NCI-H82 treated with DMSO at 0.1 percent for 48 hours (cell line): Measurements from ENCODE around the gene SPEM1.

Experiments
- DNase-seq: peaks from one replicate; lab custom pipeline; 2025; ENCODE audit not compliant: unreplicated experiment; lab: John Stamatoyannopoulos, UW

SPEM1 gene

DNA sequence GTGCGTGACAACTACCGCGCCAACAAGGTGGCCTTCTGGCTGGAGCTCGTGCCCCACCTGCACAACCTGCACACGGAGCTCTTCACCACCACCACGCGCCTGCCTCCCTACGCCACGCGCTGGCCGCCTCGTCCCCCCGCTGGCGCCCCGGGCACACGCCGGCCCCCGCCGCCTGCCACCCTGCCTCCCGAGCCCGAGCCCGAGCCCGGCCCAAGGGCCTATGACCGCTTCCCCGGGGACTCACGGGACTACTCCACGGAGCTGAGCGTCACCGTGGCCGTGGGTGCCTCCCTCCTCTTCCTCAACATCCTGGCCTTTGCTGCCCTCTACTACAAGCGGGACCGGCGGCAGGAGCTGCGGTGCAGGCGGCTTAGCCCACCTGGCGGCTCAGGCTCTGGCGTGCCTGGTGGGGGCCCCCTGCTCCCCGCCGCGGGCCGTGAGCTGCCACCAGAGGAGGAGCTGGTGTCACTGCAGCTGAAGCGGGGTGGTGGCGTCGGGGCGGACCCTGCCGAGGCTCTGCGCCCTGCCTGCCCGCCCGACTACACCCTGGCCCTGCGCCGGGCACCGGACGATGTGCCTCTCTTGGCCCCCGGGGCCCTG, 3.0 kb upstream of the SPEM1 start:
- DNase-seq, result no peak

DNA sequence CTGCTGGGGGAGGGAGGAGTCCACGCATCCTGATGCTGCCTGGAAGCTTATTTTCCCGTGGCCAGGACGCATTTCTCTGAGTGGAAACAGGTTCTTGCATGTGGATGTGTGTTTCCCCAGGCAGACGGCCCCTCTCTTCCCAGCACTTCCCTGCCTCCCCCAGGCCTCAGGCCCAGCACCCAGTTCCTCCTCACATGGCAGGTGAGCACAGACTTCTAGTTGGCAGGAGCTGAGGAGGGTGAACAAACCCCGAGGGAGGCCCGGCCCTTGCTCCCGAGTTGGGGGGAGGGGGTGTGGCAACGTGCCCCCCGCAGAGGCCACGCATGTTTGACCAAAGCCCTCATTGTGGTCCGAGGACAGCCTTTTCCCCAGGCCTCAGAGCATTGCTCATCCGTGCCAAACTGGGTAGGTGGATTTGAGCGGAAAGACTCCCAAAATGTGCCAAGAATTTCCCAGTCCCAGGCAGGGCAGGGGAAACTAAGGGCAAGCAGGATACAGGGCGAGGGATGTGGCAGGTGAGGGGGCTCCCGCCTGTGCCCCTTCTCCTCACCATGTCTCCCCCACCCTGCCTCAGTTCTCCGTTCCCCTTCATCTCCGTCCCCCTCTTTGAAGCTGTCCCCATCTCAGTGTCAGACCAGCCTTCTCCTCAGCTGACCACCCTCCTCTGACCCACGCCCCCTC, 1.5 kb upstream of the SPEM1 start:
- no peak for DNase-seq

DNA sequence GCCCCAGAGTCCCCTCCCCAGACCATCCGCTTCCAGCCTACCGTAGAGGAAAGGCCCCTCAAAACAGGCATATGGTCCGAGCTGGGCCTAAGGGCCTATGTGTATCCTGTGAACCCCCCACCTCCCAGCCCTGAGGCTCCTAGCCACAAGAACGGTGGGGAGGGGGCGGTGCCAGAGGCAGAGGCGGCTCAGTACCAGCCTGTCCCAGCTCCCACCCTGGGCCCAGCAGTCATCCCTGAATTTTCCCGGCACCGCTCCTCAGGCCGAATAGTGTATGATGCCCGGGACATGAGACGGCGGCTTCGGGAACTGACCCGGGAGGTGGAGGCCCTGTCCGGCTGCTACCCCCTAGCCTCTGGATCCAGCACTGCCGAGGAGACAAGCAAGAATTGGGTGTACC, 1.1 kb downstream of the SPEM1 start:
- no peak for DNase-seq

DNA sequence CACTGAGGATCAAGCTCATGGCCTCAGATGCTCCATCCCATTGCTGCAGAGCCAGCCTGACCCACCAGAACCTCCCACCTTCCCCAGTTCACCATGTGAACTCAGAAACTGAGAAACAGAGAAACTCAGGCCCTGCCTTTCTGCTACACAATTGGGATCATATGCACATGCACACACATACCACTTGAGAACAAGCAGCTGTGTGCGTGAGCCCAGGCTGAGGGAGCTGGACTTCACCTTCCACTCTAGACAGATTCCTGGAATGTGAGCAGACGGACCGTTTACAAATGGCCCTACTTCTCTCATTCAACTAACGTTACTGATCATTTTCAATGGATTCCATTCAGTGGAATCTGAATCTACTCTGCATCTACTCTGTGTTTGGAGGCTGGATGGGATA, 3.6 kb downstream of the SPEM1 start:
- no peak for DNase-seq

DNA sequence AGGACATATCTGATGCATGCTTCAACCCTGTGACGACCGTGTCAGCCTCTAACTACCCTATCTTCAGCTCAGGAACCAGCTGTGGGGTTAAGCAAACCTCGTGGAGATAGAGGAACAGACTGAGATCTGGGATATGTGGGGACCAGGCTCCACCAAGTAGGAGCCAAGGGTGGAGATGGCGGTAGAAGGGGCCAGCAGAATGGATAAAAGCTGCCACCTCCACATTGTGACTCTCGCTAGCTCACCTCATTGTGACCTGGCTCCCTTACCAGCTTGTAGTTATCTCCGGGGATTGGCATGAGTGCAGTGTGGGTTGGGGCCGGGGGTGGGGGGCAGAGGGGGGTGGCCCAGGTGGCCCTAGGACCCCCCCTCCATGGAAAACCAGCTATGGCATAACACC, 5.2 kb downstream of the SPEM1 start, which contains the start of gene SPEM2:
TSS of gene SPEM2 (plus strand) at position 301 of the 400 bp plus-strand sequence. CDS start at position 374, 73 bp downstream.
- DNase-seq, result no peak

DNA sequence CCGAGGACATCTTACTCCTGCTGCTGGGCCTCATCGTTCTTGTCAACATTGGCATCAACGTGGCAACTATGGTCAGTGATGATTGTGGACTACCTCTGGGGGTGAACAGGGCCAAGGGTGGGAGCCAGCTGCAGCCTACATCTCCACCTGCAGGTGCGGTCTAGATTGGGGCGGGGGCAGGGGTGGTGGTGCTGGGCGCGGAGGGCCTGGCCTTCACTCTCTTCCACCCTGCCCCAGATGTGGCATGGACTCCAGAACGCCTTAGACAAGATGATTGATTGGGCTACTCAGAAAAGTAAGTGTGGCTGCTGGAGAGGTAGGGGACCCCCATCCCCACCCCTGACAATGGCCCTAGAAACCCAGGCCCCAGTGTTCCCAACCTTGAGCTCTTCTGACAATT, 5.6 kb downstream of the SPEM1 start:
- no peak for DNase-seq

DNA sequence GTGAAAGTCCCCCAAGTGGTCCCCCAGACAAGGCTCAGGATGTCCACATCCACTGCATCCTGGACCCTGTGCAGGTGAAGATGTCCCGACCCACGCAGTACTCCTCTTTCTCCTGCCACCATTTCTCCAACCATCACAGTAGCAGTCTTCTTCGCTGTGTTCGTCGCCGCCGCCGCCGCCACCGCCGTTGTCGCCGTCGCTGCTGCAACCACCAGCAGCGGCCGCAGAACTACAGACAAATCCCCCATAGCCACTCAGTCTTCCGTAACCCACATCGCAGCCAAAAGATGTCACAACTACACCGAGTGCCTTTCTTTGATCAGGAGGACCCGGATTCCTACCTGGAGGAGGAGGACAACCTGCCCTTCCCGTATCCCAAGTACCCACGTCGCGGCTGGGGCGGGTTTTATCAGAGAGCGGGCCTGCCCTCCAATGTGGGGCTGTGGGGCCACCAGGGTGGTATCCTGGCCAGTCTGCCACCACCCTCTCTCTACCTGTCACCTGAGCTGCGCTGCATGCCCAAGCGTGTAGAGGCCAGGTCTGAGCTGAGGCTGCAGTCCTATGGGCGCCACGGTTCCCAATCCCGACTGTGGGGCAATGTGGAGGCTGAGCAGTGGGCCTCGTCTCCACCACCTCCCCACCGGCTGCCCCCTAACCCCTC, 6.2 kb downstream of the SPEM1 start:
- DNase-seq, result no peak

DNA sequence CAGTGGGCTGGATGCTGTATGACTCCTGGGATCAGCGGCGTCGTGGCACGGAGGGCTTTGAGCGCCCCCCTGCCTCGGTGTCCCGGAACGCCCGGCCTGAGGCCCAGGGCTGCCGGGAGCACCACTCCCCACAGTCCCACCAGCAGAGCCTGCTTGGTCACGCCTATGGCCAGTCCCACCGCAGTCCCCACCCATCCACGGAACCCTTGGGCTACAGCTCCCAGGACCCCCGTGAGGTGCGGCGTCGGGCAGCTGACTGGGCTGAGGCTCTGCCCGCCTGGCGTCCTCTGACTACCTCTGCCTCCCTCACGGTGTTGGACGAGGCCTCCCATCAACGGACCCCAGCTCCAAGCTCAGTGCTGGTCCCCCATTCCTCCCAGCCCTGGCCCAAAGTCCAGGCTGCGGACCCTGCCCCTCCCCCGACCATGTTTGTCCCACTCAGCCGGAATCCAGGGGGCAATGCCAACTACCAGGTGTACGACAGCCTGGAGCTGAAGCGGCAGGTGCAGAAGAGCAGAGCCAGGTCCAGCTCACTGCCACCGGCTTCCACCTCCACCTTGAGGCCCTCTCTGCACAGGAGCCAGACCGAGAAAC, 6.9 kb downstream of the SPEM1 start:
- DNase-seq, result no peak

DNA sequence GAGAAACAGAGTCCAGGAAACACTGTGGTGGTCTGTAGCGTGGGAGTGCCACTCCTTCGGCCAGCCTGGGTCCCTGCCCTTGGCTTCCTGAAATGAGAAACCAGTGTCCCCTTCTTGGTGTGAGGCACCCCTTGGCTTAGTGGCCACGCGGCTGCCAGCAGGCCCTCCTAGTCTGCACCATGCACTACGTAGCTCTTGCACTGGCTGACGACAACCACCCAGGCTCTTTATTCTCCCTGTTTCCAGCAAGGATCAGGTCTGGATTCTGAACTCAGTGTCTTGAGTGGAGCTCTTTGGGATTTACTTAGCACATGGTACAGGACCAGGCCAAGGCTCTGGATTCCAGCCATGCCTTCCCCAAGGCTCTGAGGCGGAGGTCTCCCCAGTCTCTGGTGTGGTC, 7.4 kb downstream of the SPEM1 start:
- DNase-seq, result no peak

DNA sequence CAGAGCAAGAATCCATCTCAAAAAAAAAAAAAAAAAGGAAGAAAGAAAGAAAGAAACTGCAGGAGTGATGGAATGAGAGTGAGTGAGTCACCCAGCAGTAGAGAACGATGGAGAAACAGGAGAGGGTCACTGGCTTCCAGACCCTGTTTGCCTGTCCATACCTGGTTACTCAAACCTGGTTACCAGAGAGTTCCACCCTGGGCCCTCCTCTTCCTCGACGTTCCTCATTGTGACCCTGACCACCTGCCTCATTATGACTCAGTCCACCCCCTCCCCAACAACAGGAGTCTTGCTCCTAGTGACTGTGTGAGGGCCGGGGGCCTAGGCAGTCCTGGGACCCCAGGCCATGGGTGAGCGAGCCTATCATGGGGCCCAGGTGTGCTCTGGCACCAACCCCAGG, 8.4 kb downstream of the SPEM1 start, which contains the start of gene SPEM3:
TSS of gene SPEM3 (plus strand) at position 301 of the 400 bp plus-strand sequence. CDS start at position 347, 46 bp downstream.
- no peak for DNase-seq

DNA sequence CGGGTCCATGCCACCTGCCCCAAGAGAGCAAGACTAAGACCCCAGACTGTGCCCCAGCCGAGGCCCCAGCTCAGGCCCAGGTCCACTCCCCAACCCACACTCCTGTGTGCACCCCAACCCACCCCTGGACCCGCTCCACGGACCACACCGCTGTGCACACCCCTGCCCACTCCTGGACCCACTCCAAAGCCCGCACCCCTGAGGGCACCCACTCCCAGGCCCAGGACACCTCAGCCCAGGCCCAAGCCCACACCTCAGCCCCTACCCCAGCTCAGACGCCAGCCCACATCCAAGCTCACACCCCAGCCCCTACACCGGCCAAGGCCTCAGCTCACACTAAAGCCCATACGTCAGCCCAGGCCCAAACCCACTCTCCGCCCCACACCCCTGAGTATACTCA, 9.6 kb downstream of the SPEM1 start:
- no peak for DNase-seq

DNA sequence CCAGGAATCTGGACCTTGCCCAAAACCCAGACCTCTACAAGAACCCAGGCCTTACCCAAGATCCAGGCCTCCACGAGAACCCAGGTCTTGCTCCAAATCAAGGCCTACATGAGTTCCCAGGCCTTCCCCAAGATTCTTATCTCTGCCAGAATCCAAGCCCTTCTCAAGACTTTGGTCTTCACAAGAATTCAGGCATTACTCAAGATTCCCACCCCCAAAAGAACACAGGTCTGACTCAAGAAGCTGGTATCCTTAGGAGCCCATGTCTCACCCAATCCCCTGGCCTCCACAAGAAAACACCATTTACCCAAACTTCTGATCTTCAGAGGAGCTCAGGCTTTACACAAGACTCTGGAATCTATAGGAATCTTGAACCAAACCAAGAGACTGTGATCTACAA, 11.1 kb downstream of the SPEM1 start:
- DNase-seq, result no peak

DNA sequence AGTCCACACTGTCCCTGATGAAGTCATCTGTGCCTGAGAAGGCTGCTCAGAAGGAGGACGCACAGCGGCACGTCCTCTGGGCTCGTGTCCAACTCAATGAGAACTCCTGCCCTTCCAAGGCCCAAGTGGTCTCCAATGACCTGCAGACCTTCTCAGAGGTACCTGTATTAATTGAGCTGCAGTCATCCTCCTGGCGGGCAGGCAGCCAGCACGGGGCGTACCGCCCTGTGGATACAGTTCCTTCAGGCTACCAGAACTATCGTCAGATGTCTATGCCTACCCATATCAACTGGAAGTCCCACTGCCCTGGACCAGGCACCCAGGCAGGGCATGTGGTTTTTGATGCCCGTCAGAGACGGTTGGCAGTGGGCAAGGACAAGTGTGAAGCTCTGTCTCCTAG, 12.2 kb downstream of the SPEM1 start:
- no peak for DNase-seq

DNA sequence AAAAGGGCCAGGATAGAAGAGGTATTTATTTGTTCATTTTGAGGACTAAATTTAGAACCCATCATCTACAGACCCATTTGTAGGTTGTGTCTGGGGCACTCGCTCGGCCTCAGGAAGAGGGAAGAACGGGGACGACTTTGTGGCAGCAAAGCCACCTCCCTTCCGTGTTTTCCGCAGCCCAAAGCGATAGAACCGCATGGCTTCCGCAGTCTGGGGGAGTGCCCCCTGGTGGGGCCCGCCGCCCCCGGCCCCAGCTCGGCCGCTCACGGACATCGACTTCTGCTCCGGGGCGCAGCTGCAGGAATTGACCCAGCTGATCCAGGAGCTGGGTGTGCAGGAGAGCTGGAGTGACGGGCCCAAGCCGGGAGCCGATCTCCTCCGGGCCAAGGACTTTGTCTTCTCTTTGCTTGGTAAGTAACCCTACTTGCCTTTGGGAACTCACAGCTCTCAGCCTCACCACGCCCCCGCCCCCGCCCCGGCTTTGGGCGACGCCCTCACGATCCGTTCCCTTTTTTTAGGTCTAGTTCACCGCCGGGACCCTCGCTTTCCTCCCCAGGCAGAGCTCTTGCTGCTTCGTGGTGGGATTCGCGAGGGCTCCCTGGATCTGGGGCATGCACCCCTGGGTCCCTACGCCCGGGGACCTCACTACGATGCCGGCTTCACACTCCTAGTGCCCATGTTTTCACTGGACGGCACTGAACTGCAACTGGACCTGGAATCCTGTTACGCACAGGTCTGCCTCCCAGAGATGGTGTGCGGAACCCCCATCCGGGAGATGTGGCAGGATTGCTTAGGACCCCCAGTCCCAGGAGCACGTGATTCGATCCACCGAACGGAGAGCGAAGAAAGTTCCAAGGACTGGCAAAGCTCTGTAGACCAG, 15.8 kb downstream of the SPEM1 start:
- DNase-seq, result no peak

DNA sequence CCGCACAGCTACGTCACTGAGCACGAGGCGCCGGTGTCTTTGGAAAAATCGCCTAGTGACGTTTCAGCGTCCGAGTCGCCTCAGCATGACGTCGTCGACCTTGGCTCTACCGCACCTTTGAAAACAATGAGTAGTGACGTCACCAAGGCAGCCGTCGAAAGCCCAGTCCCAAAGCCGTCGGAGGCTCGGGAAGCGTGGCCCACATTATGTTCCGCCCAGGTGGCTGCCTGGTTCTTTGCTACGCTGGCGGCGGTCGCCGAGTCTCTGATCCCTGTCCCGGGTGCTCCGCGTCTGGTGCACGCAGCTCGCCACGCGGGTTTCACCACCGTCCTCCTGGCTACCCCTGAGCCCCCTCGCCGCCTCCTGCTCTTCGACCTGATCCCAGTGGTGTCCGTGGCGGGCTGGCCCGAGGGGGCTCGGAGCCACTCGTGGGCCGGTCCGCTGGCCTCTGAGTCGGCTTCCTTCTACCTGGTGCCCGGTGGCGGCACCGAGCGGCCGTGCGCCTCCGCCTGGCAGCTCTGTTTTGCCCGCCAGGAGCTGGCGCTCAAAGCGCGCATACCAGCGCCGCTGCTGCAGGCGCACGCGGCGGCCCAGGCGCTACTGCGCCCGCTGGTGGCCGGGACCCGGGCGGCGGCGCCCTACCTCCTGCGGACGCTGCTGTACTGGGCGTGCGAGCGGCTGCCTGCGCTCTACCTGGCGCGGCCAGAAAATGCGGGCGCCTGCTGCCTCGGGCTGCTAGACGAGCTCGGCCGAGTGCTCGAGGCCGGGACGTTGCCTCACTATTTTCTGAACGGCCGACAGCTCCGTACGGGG, 16.6 kb downstream of the SPEM1 start:
- DNase-seq, result peak; percentile 47

DNA sequence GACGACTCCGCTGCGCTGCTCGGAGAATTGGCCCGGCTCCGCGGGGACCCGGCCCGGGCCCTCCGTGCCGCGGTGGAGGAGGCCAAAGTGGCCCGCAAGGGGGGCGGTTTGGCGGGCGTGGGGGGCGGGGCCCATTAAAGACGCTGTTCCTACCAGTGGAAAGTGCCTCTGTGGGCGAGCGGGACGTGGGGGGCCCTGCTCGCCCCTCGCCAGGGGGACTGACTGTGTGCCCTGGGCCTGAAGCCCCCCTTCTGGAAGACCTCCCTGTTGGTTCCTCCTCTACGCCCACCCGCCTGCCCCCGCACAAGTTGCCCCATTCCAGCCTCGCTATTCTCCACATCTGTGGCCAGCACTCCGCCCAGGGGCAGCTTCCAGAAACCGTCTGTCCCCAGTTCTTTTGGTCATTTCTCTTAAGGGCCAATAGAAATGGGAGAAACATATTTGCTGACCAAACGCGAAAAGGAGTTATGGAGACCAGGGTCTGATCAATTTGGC, 17.3 kb downstream of the SPEM1 start:
- DNase-seq, result no peak

DNA sequence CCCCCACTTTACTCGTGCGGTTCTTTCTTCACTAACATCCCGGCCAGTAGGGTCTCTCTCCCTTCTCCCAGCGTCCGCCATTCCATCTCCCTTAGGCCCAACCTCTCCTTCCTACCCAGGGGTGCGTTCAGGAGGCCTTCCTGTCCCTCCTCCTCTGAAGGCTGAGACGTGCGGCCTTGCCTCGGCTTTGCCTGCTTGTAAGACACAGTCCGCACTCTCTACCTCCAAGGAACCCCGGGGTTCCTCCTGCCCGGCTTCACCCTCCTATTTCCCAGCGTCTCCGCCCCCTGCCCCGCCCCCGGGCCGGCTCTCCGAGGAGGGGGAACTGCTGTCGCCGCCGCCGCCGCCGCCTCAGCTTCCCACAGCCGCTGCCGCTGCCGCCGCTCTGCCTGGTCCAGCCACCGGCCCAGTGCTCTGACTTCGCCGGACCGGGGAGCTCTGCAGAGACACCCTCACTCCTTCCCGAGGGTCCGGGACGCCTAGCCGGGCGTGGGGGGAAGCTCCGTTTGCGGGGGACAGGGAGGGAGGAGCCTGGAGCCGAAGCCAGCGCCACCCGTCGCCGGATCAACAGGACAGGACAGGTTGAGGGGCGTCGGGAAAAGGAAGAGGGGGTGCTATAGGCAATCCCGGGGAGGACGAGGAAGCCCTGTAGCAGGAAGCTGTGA, 18.0 kb downstream of the SPEM1 start:
- no peak for DNase-seq

DNA sequence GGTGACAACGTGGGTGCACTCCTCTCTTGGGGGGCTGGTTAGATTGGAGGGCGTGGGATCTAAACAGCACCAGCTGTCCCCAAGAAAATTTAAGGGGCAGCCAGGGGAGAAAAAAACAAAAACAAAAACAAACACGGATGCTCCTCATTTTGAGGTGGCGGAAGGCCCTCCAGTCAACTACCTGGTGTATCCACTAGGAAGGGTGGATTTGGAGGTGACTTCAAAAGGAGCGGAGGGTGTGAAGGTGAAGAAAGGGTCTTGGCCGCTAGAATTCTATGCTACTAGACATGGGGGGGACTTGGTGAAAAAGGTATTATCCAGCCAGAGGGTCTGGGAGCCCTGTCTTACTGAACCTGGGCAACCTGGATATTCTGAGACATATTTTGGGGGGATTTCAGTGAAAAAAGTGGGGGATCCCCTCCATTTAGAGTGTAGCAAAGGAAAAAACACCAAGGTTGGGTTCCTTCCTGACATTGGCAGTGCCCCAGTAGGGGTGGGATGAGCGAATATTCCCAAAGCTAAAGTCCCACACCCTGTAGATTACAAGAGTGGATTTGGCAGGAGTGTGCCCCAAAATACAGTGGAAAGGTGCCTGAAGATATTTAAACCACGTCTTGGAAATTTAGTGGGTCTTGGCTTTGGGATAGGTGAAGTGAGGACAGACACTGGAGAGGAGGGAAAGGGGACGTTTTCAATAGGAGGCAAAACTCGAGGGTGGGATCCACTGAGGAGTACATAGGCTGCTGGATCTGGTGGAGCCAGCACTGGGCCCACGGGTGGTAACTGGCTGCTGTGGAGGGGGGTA, 18.7 kb downstream of the SPEM1 start:
- no peak for DNase-seq
